NCI-H2029 (cell line): Measurements from ENCODE around the gene CCDC57.
"Not testable (repeated sequence)": the region's sequence is repeated elsewhere in the genome, so short reads cannot be mapped to it uniquely, and the experiment has no call there.

Experiments used
- DNase-seq: peaks from one replicate; lab custom pipeline; 2025; lab: John Stamatoyannopoulos, UW

CCDC57 gene

GRCh38 chr17:82152556-82153294 lies 59.9 kb downstream of the CCDC57 start:
- peak; percentile 73 for DNase-seq

GRCh38 chr17:82152114-82152513 lies 60.5 kb downstream of the CCDC57 start:
- no peak for DNase-seq

- no peak for DNase-seq
These were observed 61.3 kb downstream of the CCDC57 start for GRCh38 chr17:82151106-82151957.

- DNase-seq, result no peak
These were observed 63.1 kb downstream of the CCDC57 start for GRCh38 chr17:82149401-82150099.

GRCh38 chr17:82148997-82149396 lies 63.6 kb downstream of the CCDC57 start:
- no peak for DNase-seq

DNA sequence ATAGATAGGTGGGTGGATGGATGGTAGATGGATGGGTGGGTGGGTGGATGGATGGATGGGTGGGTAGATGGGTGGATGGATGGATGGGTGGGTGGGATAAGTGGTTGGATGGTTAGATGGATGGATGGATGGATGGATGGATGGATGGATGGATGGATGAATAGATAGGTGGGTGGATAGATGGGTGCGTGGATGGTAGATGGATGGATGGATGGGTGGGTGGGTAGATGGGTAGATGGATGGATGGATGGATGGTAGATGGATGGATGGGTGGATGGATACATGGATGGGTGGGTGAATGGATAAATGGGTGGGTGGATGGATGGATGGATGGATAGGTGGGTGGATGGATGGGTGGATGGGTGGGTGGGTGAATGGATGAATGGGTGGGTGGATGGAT lies 64.6 kb downstream of the CCDC57 start:
- no peak for DNase-seq

DNA sequence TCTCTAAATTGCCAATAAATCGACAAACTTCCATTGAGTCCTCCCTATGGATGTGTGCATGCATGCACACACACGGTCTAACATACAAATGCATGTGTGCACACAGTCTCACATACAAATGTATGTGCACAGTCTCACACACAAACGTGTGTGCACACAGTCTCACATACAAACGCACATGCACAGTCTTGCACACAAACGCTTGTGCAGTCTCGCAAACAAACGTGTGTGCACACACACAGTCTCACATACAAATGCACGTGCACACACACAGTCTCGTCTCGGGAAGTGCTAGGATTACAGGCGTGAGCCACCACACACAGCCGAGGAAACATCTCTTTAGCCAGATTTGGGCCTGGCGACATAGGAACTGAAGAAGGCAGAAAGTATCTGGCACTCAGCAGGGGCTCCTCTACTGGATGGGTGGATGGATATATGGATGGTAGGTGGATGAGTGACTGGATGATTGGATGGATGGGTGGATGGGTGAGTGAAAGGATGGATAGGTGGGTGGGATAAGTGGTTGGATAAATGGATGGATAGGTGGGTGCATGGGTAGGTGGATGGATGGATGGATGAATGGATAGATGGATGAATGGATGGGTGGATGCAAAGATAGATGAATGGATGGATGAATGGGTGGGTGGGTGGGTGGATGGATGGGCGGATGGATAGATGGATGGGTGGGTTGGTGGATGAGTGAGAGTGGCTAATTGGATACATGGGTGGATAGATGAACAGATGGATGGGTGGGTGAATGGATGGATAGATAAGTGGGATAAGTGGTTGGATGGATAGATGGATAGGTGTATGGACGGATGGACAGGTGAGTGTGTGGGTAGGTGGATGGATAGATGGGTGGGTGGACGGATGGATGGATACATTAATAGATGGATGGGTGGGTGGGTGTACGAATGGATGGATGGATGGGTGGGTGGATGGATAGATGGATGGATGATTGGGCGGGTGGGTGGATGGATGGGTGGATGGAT lies 65.7 kb downstream of the CCDC57 start:
- DNase-seq, result no peak

GRCh38 chr17:82145550-82146155 lies 67.0 kb downstream of the CCDC57 start:
- DNase-seq, result no peak

DNA sequence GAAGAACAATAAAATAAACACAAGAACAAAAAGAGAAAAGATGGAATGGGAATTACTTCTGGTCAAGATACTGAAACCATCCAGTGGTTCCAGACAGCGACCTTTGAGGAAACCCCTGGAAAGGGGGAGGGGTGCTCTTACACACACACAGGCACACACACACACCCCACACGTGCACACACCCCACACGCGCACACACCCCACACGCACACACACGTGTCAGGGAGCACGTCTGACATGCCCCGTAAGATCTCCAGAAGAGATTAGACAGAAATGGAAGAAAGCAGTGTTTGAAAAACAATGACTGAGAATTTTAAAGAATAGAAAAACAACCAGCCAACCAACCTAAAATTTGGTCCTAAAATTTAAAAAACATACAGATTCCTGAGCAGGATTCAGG lies 69.3 kb downstream of the CCDC57 start:
- DNase-seq, result no peak

GRCh38 chr17:82139961-82140360 lies 72.7 kb downstream of the CCDC57 start:
- not testable (repeated sequence) for DNase-seq

GRCh38 chr17:82138511-82138992 lies 74.1 kb downstream of the CCDC57 start:
- no peak for DNase-seq

GRCh38 chr17:82134101-82134500 lies 78.5 kb downstream of the CCDC57 start:
- peak; percentile 1 for DNase-seq

- not testable (repeated sequence) for DNase-seq
These were observed 79.3 kb downstream of the CCDC57 start for GRCh38 chr17:82133166-82133953.

- no peak for DNase-seq
These were observed 83.5 kb downstream of the CCDC57 start for GRCh38 chr17:82129095-82129494.

DNA sequence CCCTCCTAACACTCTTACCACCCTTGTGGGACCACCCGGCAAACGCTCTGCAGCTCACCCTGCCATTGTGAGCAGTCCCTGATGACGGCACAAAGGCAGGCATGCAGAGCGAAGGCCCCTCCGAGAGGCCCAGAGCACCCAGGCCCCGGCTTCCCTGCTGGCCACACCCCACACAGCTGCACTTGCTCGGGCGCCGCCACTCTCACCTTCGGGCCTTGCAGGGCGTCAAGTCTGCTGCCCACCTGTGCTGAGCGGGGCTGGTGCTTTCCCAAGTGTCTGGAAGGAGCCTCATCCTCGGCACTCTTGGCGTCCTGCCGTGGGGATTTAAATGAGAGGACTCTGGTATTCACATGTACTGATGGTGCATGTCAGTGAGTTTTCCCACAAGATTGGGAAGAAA lies 84.4 kb downstream of the CCDC57 start:
- DNase-seq, result no peak

DNA sequence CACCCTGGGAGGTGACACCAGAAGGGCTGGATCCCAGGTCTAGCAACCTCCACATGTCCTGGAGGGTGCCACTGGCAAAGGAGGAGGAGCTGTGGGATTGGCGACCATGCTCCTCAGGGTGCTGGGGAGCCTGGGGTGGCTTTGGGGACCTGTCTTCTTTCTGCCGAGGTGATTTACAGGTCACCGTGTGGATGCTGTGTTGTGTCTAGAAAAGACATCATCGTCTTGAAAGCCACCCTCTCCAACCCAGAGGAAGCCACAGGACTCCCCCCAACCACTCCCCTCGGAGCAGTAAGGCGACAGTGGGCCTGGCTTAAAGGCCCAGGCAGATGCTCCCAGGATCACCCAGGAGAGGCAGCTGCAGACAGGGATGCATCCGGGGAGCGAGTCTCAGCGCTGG lies 84.9 kb downstream of the CCDC57 start:
- no peak for DNase-seq

DNA sequence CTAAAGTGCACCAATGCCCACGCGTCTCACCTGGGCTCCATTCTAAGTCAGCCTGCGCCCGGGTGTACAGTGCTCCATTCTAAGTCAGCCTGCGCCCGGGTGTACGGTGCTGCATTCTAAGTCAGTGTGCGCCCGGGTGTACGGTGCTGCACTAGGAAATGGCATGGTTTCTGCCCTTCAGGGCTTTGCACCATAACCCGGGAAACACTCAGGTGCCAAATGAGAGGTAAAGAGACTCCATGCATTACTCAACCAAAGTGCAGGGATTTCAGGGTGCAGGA lies 85.4 kb downstream of the CCDC57 start:
- DNase-seq, result no peak

GRCh38 chr17:82126556-82127314 lies 85.9 kb downstream of the CCDC57 start:
- no peak for DNase-seq

DNA sequence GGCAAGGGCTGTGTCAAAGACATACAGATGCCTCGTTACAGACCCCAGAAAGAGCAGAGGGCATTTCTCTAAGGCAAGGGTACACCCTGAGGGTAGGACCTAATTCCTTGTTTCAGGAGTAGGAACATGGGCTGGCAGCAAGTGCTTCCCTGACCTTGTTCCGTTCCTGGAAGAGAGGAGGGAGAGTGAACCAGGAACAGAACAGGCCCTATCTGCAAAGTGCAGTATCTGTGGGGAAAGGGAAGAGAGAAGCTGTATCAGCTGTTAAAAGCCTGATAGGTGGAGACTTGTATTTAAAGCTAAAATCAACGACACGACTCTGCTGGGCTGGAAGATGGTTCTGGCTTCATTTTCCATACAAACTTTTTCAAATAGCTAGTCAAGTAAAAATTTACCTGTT lies 88.5 kb downstream of the CCDC57 start:
- no peak for DNase-seq
